Glomerular visceral epithelial cell (primary cell): ENCODE results near the gene SIGLEC9.
"Not testable (repeated sequence)": the region's sequence is repeated elsewhere in the genome, so short reads cannot be mapped to it uniquely, and the experiment has no call there.

Experiments used
- DNase-seq: peaks from one replicate; pipeline ENCODE4 v3.0.0-alpha.2; 2016; ENCODE audit errors: extremely low spot score

Gene SIGLEC9

GRCh38 chr19:51123802-51124201 is 904 bp upstream of the SIGLEC9 start:
- DNase-seq: no peak

- no peak for DNase-seq
Observed at GRCh38 chr19:51124216-51124615, 490 bp upstream of the SIGLEC9 start.

GRCh38 chr19:51125421-51126075 is 842 bp downstream of the SIGLEC9 start:
- DNase-seq: no peak

- DNase-seq: no peak
Observed at GRCh38 chr19:51127032-51127431, 2.3 kb downstream of the SIGLEC9 start.

GRCh38 chr19:51127755-51128154 is 3.0 kb downstream of the SIGLEC9 start:
- no peak for DNase-seq

- DNase-seq: no peak
Observed at GRCh38 chr19:51128227-51128626, 3.5 kb downstream of the SIGLEC9 start.

GRCh38 chr19:51129716-51130115 is 5.0 kb downstream of the SIGLEC9 start:
- no peak for DNase-seq

GRCh38 chr19:51131780-51132680 is 7.3 kb downstream of the SIGLEC9 start:
- no peak for DNase-seq

- no peak for DNase-seq
Observed at GRCh38 chr19:51135004-51135403, 10.3 kb downstream of the SIGLEC9 start.

GRCh38 chr19:51135986-51136762 is 11.5 kb downstream of the SIGLEC9 start:
- no peak for DNase-seq

GRCh38 chr19:51136851-51137551 is 12.3 kb downstream of the SIGLEC9 start:
- no peak for DNase-seq

- no peak for DNase-seq
Observed at GRCh38 chr19:51137792-51138425, 13.2 kb downstream of the SIGLEC9 start.

- no peak for DNase-seq
Observed at GRCh38 chr19:51138549-51138979, 13.9 kb downstream of the SIGLEC9 start.

- no peak for DNase-seq
Observed at GRCh38 chr19:51139299-51140014, 14.8 kb downstream of the SIGLEC9 start.

GRCh38 chr19:51140441-51140840 is 15.7 kb downstream of the SIGLEC9 start:
- no peak for DNase-seq

GRCh38 chr19:51141181-51141580 is 16.5 kb downstream of the SIGLEC9 start:
- DNase-seq: no peak

- DNase-seq: no peak
Observed at GRCh38 chr19:51142119-51142518, 17.4 kb downstream of the SIGLEC9 start, which contains the start of gene SIGLEC7. Gene SIGLEC7, plus strand, starts transcription at chr19:51142301. Its CDS starts 69 bp downstream, at chr19:51142370.

GRCh38 chr19:51142809-51143475 is 18.2 kb downstream of the SIGLEC9 start:
- DNase-seq: not testable (repeated sequence)

- DNase-seq: no peak
Observed at GRCh38 chr19:51143486-51143885, 18.8 kb downstream of the SIGLEC9 start.
